Ascending aorta (tissue), 2 donors: Measurements from ENCODE around the gene MRGPRD. TPM values are rescaled to one million over a fixed set of nuclear protein-coding genes. Genes with fewer than 3 reads are reported as not detected.

Experiments used
- DNase-seq, 2 donors: peaks; one replicate each; pipeline ENCODE4 v3.0.0-alpha.2; 2019; ENCODE audit warnings: low spot score in 2 of 2
- H3K27ac ChIP-seq, 2 donors: fragments of 200-600 bp; sonication (generic); one replicate each; pipeline ENCODE4 v1.5.1; 2016 to 2017; ENCODE audit warnings: mild to moderate bottlenecking in 1 of 2
- H3K27me3 ChIP-seq: fragments of 200-600 bp; sonication (generic); one replicate; pipeline ENCODE4 v1.5.1; 2017
- H3K36me3 ChIP-seq, 2 donors: fragments of 200-600 bp; sonication (generic); one replicate each; pipeline ENCODE4 v1.5.1; 2016
- H3K4me1 ChIP-seq, 2 donors: fragments of 200-600 bp; sonication (generic); one replicate each; pipeline ENCODE4 v1.5.1; 2016 to 2017; ENCODE audit warnings: mild to moderate bottlenecking in 1 of 2
- H3K4me3 ChIP-seq, 2 donors: fragments of 200-600 bp; sonication (generic); one replicate each; pipeline ENCODE4 v1.5.1; 2016 to 2017; ENCODE audit warnings: mild to moderate bottlenecking in 1 of 2
- H3K9me3 ChIP-seq, 2 donors: fragments of 200-600 bp; sonication (generic); one replicate each; pipeline ENCODE4 v1.5.1; 2016
- intact Hi-C: fragments of 100-400 bp; cut with DNase I; formaldehyde crosslinking; loops from one replicate; pipeline ENCODE4 v1.15.1; 2023
- total RNA-seq: library from RNA; depleted of rRNA; stranded (reverse); fragments of >200 nt; gene quantifications from one replicate; pipeline ENCODE4 v1.1.0, GENCODE V29; 2016
- TF ChIP-seq, protein P1 (sequence below), 3 experiments: fragments of 200-600 bp in 2 of 3; fragments of 450-650 bp in 1 of 3; sonication (generic) in 2 of 3; IDR thresholded peaks; one replicate each; pipeline ENCODE4 v1.5.1; 2016 to 2019; ENCODE audit warnings: antibody characterized with exemption in 3 of 3, mild to moderate bottlenecking in 1 of 3, moderate library complexity in 1 of 3

The MRGPRD gene
- total RNA-seq, 1 donor from 2014 or later, result not detected

GRCh38 chr11:69018924-69019323 lies 38.1 kb upstream of the MRGPRD start:
- intact Hi-C loops, result loop anchor here (10.0 kb wide), 1 partner anchor 896 kb away; no protein-coding TSS in a partner anchor
- peak overlapping the region; percentile 30 to 63 for H3K27ac ChIP-seq
- H3K4me3 ChIP-seq, result no peak overlapping the region
- peak in 1 of 2 donors; percentile 80 for DNase-seq
- H3K9me3 ChIP-seq, result no peaks in the 10 kb centered on the region
- H3K4me1 ChIP-seq, result peaks cover 5 to 12% of the 10 kb centered on the region in 2 donors
- TF ChIP-seq, protein P1, sequence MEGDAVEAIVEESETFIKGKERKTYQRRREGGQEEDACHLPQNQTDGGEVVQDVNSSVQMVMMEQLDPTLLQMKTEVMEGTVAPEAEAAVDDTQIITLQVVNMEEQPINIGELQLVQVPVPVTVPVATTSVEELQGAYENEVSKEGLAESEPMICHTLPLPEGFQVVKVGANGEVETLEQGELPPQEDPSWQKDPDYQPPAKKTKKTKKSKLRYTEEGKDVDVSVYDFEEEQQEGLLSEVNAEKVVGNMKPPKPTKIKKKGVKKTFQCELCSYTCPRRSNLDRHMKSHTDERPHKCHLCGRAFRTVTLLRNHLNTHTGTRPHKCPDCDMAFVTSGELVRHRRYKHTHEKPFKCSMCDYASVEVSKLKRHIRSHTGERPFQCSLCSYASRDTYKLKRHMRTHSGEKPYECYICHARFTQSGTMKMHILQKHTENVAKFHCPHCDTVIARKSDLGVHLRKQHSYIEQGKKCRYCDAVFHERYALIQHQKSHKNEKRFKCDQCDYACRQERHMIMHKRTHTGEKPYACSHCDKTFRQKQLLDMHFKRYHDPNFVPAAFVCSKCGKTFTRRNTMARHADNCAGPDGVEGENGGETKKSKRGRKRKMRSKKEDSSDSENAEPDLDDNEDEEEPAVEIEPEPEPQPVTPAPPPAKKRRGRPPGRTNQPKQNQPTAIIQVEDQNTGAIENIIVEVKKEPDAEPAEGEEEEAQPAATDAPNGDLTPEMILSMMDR (IDR thresholded peaks at IDR 0.05), result peak in 1 of 3 experiments; percentile 21
- H3K27me3 ChIP-seq, result no peaks in the 10 kb centered on the region
- no peaks in the 10 kb centered on the region for H3K36me3 ChIP-seq

GRCh38 chr11:69017951-69018350 lies 37.2 kb upstream of the MRGPRD start:
- intact Hi-C loops, result loop anchor here (10.0 kb wide), 1 partner anchor 897 kb away; no protein-coding TSS in a partner anchor
- Histone ChIP-seq H3K4me1 (peaks cover 7 to 18% of the 10 kb centered on the region in 2 donors), H3K4me3 (no peak overlapping the region), H3K27ac (peak overlapping the region; percentile 30 to 32), H3K27me3 (no peaks in the 10 kb centered on the region), H3K9me3 (no peaks in the 10 kb centered on the region), H3K36me3 (no peaks in the 10 kb centered on the region)
- TF ChIP-seq, protein P1 (IDR thresholded peaks at IDR 0.05), result no peak
- no peak for DNase-seq

GRCh38 chr11:69014898-69015549 lies 34.2 kb upstream of the MRGPRD start:
- peak overlapping the region; percentile 93 to 95 for H3K27ac ChIP-seq
- H3K4me3 ChIP-seq, result no peak overlapping the region
- DNase-seq, result no peak
- H3K9me3 ChIP-seq, result no peaks in the 10 kb centered on the region
- TF ChIP-seq, protein P1 (IDR thresholded peaks at IDR 0.05), result no peak
- intact Hi-C loops, result loop anchor here (5.0 to 10.0 kb wide), 2 partner anchors 113 to 900 kb away; partner anchors contain the start of genes IGHMBP2 and MRPL21
- peaks cover 7 to 27% of the 10 kb centered on the region in 2 donors for H3K4me1 ChIP-seq
- no peaks in the 10 kb centered on the region for H3K27me3 ChIP-seq
- no peaks in the 10 kb centered on the region for H3K36me3 ChIP-seq

- Histone ChIP-seq H3K27ac (peak overlapping the region; percentile 93 to 95), H3K9me3 (no peaks in the 10 kb centered on the region), H3K4me3 (peak overlapping the region; percentile 75 to 84), H3K36me3 (no peaks in the 10 kb centered on the region), H3K4me1 (peaks cover 11 to 34% of the 10 kb centered on the region in 2 donors), H3K27me3 (no peaks in the 10 kb centered on the region)
- intact Hi-C loops, result loop anchor here (5.0 to 10.0 kb wide), 2 partner anchors 112 to 901 kb away; partner anchors contain the start of genes IGHMBP2 and MRPL21
- DNase-seq, result no peak
- TF ChIP-seq, protein P1 (IDR thresholded peaks at IDR 0.05), result no peak
Measured at GRCh38 chr11:69014084-69014851, 33.5 kb upstream of the MRGPRD start.

GRCh38 chr11:69013009-69013951 lies 32.5 kb upstream of the MRGPRD start, which contains the start of gene MRGPRF:
TSS of gene MRGPRF (minus strand) at chr11:69013246. CDS start at chr11:69009901, 3,345 bp downstream.
- Histone ChIP-seq H3K4me3 (peak within 1 kb of the TSS; percentile 75 to 84), H3K36me3 (peaks cover 0 to 1% of the 10 kb centered on the region in 2 donors), H3K4me1 (peaks cover 11 to 37% of the 10 kb centered on the region in 2 donors), H3K27me3 (no peaks in the 10 kb centered on the region), H3K9me3 (no peaks in the 10 kb centered on the region), H3K27ac (peak within 1 kb of the TSS; percentile 93 to 95)
- TF ChIP-seq, protein P1 (IDR thresholded peaks at IDR 0.05), result peak; percentile 61 to 83 (median 70)
- peak; percentile 82 to 98 for DNase-seq
- intact Hi-C loops, result loop anchor here (1.0 to 10.0 kb wide), 5 partner anchors 31 to 902 kb away; partner anchors contain the start of genes IGHMBP2, MRPL21 and TPCN2
